Neuronal stem cell (in vitro differentiated cells): ENCODE data around the gene STK32A.

Source experiments
- DNase-seq: peaks from one replicate; pipeline ENCODE4 v3.0.0-alpha.2; 2013; ENCODE audit warnings: low spot score
- H2AFZ ChIP-seq: one replicate; pipeline ENCODE4 v1.6.1; 2013; ENCODE audit warnings: mild to moderate bottlenecking, low read length, inconsistent platforms
- H2AK5ac ChIP-seq: 2 replicates; pipeline ENCODE4 v1.6.1; 2013; ENCODE audit warnings: low read depth, mild to moderate bottlenecking, inconsistent platforms, low read length, moderate library complexity, mixed read lengths
- H2BK120ac ChIP-seq: 2 replicates; pipeline ENCODE4 v1.6.1; 2013; ENCODE audit warnings: low read depth, mild to moderate bottlenecking, inconsistent platforms, low read length, moderate library complexity, mixed read lengths
- H2BK12ac ChIP-seq: one replicate; pipeline ENCODE4 v1.6.1; 2013; ENCODE audit warnings: low read length, inconsistent platforms
- H2BK15ac ChIP-seq: 2 replicates; pipeline ENCODE4 v1.6.1; 2013; ENCODE audit warnings: mild to moderate bottlenecking, low read length, inconsistent platforms, mixed read lengths
- H2BK5ac ChIP-seq: one replicate; pipeline ENCODE4 v1.6.1; 2013; ENCODE audit warnings: inconsistent platforms, mild to moderate bottlenecking, low read length, moderate library complexity
- H3K14ac ChIP-seq: one replicate; pipeline ENCODE4 v1.6.1; 2013; ENCODE audit warnings: low read length, inconsistent platforms
- H3K18ac ChIP-seq: 2 replicates; pipeline ENCODE4 v1.6.1; 2013; ENCODE audit warnings: low read length, inconsistent platforms
- H3K23ac ChIP-seq: 2 replicates; pipeline ENCODE4 v1.6.1; 2013; ENCODE audit warnings: low read depth, mild to moderate bottlenecking, mixed read lengths, low read length, inconsistent platforms; ENCODE audit not compliant: poor library complexity
- H3K27ac ChIP-seq: replicated peaks from 3 replicates; pipeline ENCODE4 v1.5.1; 2013; ENCODE audit warnings: low read length, inconsistent platforms
- H3K27me3 ChIP-seq, 3 experiments: 2 replicates each; pipeline ENCODE4 v1.6.1; 2013; ENCODE audit warnings: low read length in 3 of 3, mild to moderate bottlenecking in 2 of 3, inconsistent platforms in 1 of 3, low read depth in 1 of 3, mixed read lengths in 1 of 3, moderate library complexity in 1 of 3; ENCODE audit not compliant: control insufficient read depth in 3 of 3, insufficient read depth in 3 of 3
- H3K36me3 ChIP-seq, 2 donors: replicated peaks in 1 of 2; 2 replicates each; pipeline ENCODE4 v1.6.1; 2013; ENCODE audit warnings: low read length in 2 of 2; ENCODE audit not compliant: control insufficient read depth in 2 of 2, insufficient read depth in 2 of 2
- H3K4ac ChIP-seq: 2 replicates; pipeline ENCODE4 v1.6.1; 2013; ENCODE audit warnings: inconsistent platforms, mild to moderate bottlenecking, low read length, moderate library complexity
- H3K4me1 ChIP-seq, 2 donors: 1 replicate in 1 of 2; 2 replicates in 1 of 2; pipeline ENCODE4 v1.6.1; 2013; ENCODE audit warnings: low read length in 2 of 2, low read depth in 1 of 2; ENCODE audit not compliant: control insufficient read depth in 2 of 2, insufficient read depth in 1 of 2
- H3K4me2 ChIP-seq: one replicate; pipeline ENCODE4 v1.6.1; 2013; ENCODE audit warnings: mild to moderate bottlenecking, low read length, inconsistent platforms; ENCODE audit not compliant: insufficient read depth, poor library complexity, severe bottlenecking
- H3K4me3 ChIP-seq, 2 donors: 2 replicates each; pipeline ENCODE4 v1.5.1; 2013; ENCODE audit warnings: low read length in 2 of 2, mild to moderate bottlenecking in 2 of 2, inconsistent platforms in 1 of 2, moderate library complexity in 1 of 2
- H3K79me1 ChIP-seq: one replicate; pipeline ENCODE4 v1.6.1; 2013; ENCODE audit warnings: low read depth, mild to moderate bottlenecking, inconsistent platforms, low read length, moderate library complexity
- H3K9ac ChIP-seq: one replicate; pipeline ENCODE4 v1.6.1; 2013; ENCODE audit warnings: mild to moderate bottlenecking, low read depth, low read length, inconsistent platforms; ENCODE audit not compliant: poor library complexity
- H3K9me3 ChIP-seq, 2 donors: replicated peaks in 1 of 2; 2 replicates each; pipeline versions ENCODE3 to v1.6.1; 2013; ENCODE audit warnings: low read length in 2 of 2, mild to moderate bottlenecking in 2 of 2, inconsistent platforms in 1 of 2, low read depth in 1 of 2, mixed read lengths in 1 of 2, moderate library complexity in 1 of 2; ENCODE audit not compliant: control insufficient read depth in 2 of 2, insufficient read depth in 1 of 2
- H4K8ac ChIP-seq: one replicate; pipeline ENCODE4 v1.6.1; 2013; ENCODE audit warnings: low read depth, mild to moderate bottlenecking, inconsistent platforms, low read length, moderate library complexity
- H4K91ac ChIP-seq: one replicate; pipeline ENCODE4 v1.6.1; 2013; ENCODE audit warnings: low read length, low read depth, mild to moderate bottlenecking, inconsistent platforms; ENCODE audit not compliant: poor library complexity
- WGBS, 2 donors: extraction: QIAGEN DNeasy Blood & Tissue Kit; methylation state at CpG; one replicate each; pipeline ENCODE4 v1.1.7; 2013; ENCODE audit warnings: missing lambda C conversion rate in 2 of 2, mixed read lengths in 1 of 2; ENCODE audit not compliant: insufficient read length in 2 of 2, insufficient replicate concordance in 1 of 2; ENCODE audit errors: extremely low coverage in 2 of 2; 5-methylcytosine and 5-hydroxymethylcytosine counted together

Gene STK32A

GRCh38 chr5:147403651-147404640 lies 169.1 kb downstream of the STK32A start:
- Histone ChIP-seq H3K18ac (no peak overlapping the region), H3K9me3 (no peaks in the 10 kb centered on the region), H2BK5ac (no peak overlapping the region), H3K27ac (no peak overlapping the region), H3K4me3 (no peak overlapping the region), H3K9ac (no peak overlapping the region), H3K79me1 (no peaks in the 10 kb centered on the region), H3K27me3 (no peaks in the 10 kb centered on the region), H3K4me1 (no peaks in the 10 kb centered on the region), H2BK12ac (no peak overlapping the region), H3K4me2 (no peak overlapping the region), H3K23ac (no peak overlapping the region), H2BK15ac (no peak overlapping the region), H3K14ac (no peak overlapping the region), H4K91ac (no peak overlapping the region), H4K8ac (no peak overlapping the region), H2AFZ (no peak overlapping the region), H2AK5ac (no peak overlapping the region), H2BK120ac (no peak overlapping the region), H3K36me3 (peaks cover 41 to 97% of the 10 kb centered on the region in 2 donors), H3K4ac (no peak overlapping the region)
- no peak for DNase-seq
- no CpG with 5 or more reads among the region's 15 CpGs for WGBS, 2 donors

GRCh38 chr5:147404706-147405105 lies 169.9 kb downstream of the STK32A start:
- no peak overlapping the region for H4K8ac ChIP-seq
- no peak overlapping the region for H3K4me3 ChIP-seq
- H3K27ac ChIP-seq: no peak overlapping the region
- H3K4ac ChIP-seq: no peak overlapping the region
- no peaks in the 10 kb centered on the region for H3K79me1 ChIP-seq
- H2BK12ac ChIP-seq: no peak overlapping the region
- no peak overlapping the region for H2BK5ac ChIP-seq
- no peaks in the 10 kb centered on the region for H3K27me3 ChIP-seq
- no peak overlapping the region for H4K91ac ChIP-seq
- H3K4me2 ChIP-seq: no peak overlapping the region
- no peak overlapping the region for H2AK5ac ChIP-seq
- H3K14ac ChIP-seq: no peak overlapping the region
- no peak overlapping the region for H2AFZ ChIP-seq
- WGBS, 2 donors: no CpG with 5 or more reads among the region's 1 CpG
- no peak overlapping the region for H3K9ac ChIP-seq
- H3K36me3 ChIP-seq: peaks cover 46 to 97% of the 10 kb centered on the region in 2 donors
- H3K4me1 ChIP-seq: no peaks in the 10 kb centered on the region
- H3K18ac ChIP-seq: no peak overlapping the region
- no peak overlapping the region for H2BK15ac ChIP-seq
- H3K9me3 ChIP-seq: no peaks in the 10 kb centered on the region
- no peak overlapping the region for H2BK120ac ChIP-seq
- no peak overlapping the region for H3K23ac ChIP-seq
- DNase-seq: no peak

- no peak overlapping the region for H2BK120ac ChIP-seq
- no peak overlapping the region for H3K9ac ChIP-seq
- H3K23ac ChIP-seq: no peak overlapping the region
- H2AK5ac ChIP-seq: no peak overlapping the region
- peaks cover 0 to 6% of the 10 kb centered on the region in 2 donors for H3K4me1 ChIP-seq
- no peak overlapping the region for H2BK15ac ChIP-seq
- DNase-seq: no peak
- H4K91ac ChIP-seq: no peak overlapping the region
- no peaks in the 10 kb centered on the region for H3K27me3 ChIP-seq
- H3K18ac ChIP-seq: no peak overlapping the region
- H2AFZ ChIP-seq: no peak overlapping the region
- H2BK12ac ChIP-seq: no peak overlapping the region
- H3K4ac ChIP-seq: no peak overlapping the region
- no peaks in the 10 kb centered on the region for H3K79me1 ChIP-seq
- H3K4me2 ChIP-seq: no peak overlapping the region
- peaks cover 45 to 97% of the 10 kb centered on the region in 2 donors for H3K36me3 ChIP-seq
- WGBS, 2 donors: no CpG with 5 or more reads among the region's 1 CpG
- no peak overlapping the region for H3K4me3 ChIP-seq
- no peak overlapping the region for H4K8ac ChIP-seq
- H3K27ac ChIP-seq: no peak overlapping the region
- H3K14ac ChIP-seq: no peak overlapping the region
- H3K9me3 ChIP-seq: no peaks in the 10 kb centered on the region
- H2BK5ac ChIP-seq: no peak overlapping the region
Measured at GRCh38 chr5:147406636-147407035, 171.8 kb downstream of the STK32A start.

GRCh38 chr5:147407094-147407681 lies 172.4 kb downstream of the STK32A start:
- H2BK120ac ChIP-seq: no peak overlapping the region
- H3K27ac ChIP-seq: no peak overlapping the region
- no peak overlapping the region for H2AFZ ChIP-seq
- H3K4me3 ChIP-seq: no peak overlapping the region
- peaks cover 48 to 97% of the 10 kb centered on the region in 2 donors for H3K36me3 ChIP-seq
- no peak overlapping the region for H3K14ac ChIP-seq
- no peaks in the 10 kb centered on the region for H3K9me3 ChIP-seq
- H2AK5ac ChIP-seq: no peak overlapping the region
- WGBS, 2 donors: no CpG with 5 or more reads among the region's 8 CpGs
- H3K27me3 ChIP-seq: no peaks in the 10 kb centered on the region
- H3K18ac ChIP-seq: no peak overlapping the region
- no peak overlapping the region for H2BK12ac ChIP-seq
- H3K79me1 ChIP-seq: no peaks in the 10 kb centered on the region
- no peak overlapping the region for H3K4ac ChIP-seq
- H2BK15ac ChIP-seq: no peak overlapping the region
- H4K8ac ChIP-seq: no peak overlapping the region
- H3K4me2 ChIP-seq: no peak overlapping the region
- no peak for DNase-seq
- peaks cover 0 to 6% of the 10 kb centered on the region in 2 donors for H3K4me1 ChIP-seq
- no peak overlapping the region for H4K91ac ChIP-seq
- no peak overlapping the region for H3K23ac ChIP-seq
- H2BK5ac ChIP-seq: no peak overlapping the region
- no peak overlapping the region for H3K9ac ChIP-seq
